Dendritic cell treated with granulocyte-macrophage colony-stimulating factor and Interleukin-4, amounts not matched to agents 40 ng/mL and 50 ng/mL, for 4 days (primary cell): ENCODE results near the gene CORO2A.

ENCODE experiments used
- H3K27ac Mint-ChIP-seq: one replicate; pipeline ENCODE4 v1.8.0; 2022; ENCODE audit warnings: mild to moderate bottlenecking, mixed read lengths
- H3K27me3 Mint-ChIP-seq: one replicate; pipeline ENCODE4 v1.8.0; 2022; ENCODE audit warnings: mild to moderate bottlenecking, mixed read lengths
- H3K36me3 Mint-ChIP-seq: one replicate; pipeline ENCODE4 v1.8.0; 2022; ENCODE audit warnings: low read depth, mixed read lengths
- H3K4me1 Mint-ChIP-seq: one replicate; pipeline ENCODE4 v1.8.0; 2022; ENCODE audit warnings: low read depth, mixed read lengths
- H3K4me3 Mint-ChIP-seq: one replicate; pipeline ENCODE4 v1.8.0; 2022; ENCODE audit warnings: mild to moderate bottlenecking, moderate library complexity, mixed read lengths
- H3K9me3 Mint-ChIP-seq: one replicate; pipeline ENCODE4 v1.8.0; 2022; ENCODE audit warnings: mixed read lengths
- intact Hi-C: fragments of 100-400 bp; cut with micrococcal nuclease; formaldehyde crosslinking; loops from one replicate; pipeline ENCODE4 v1.15.0; 2022

CORO2A gene

DNA sequence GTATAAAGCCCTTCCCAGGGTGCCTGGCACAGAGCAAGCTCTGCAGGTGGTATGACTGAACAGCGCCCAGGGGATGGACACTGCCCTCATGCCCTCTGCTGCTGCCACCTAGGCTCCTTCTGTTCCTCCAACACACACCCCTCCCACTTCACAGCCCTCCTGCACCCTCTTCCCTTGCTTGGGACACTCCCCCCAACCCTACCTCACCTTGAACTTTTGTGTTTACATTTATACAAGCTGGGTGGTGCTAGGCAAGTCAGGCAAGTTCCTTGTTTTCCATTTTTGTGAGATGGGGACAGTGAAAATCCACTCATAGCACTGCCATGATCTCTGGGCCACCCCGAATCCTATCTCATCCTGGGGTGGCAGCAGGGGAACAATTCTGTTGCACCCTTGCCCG is 18.8 kb upstream of the CORO2A start:
- H3K27ac Mint-ChIP-seq: no peak overlapping the region
- intact Hi-C loops: no loop called here
- H3K9me3 Mint-ChIP-seq: no peaks in the 10 kb centered on the region

DNA sequence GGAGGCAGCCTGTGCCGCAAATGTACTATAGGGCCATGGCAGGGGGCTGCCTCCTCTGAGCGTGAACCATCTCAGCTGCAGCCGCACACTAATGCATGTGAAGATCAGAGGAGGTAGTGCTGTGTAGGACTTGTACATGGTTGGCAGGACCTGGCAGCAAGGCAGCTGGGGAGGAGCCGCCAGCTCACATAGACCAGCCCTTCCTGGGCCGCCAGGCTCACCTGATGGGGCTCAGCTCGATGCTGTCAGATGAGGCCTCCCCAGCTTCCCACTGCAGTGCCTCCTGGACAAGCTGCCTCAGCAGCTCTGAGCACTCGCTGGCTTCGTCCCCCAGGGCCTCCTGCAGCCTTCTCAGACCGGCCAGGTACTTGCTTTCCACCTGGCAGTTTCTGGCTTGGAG is 18.0 kb upstream of the CORO2A start:
- intact Hi-C loops: no loop called here
- H3K36me3 Mint-ChIP-seq: peaks cover 90% of the 10 kb centered on the region
- peaks cover 5% of the 10 kb centered on the region for H3K4me1 Mint-ChIP-seq
- H3K4me3 Mint-ChIP-seq: no peak overlapping the region
- no peaks in the 10 kb centered on the region for H3K9me3 Mint-ChIP-seq
- no peak overlapping the region for H3K27ac Mint-ChIP-seq
- H3K27me3 Mint-ChIP-seq: no peaks in the 10 kb centered on the region

More for the DNA sequence above, 18.8 kb upstream of the CORO2A start:
- Mint-ChIP-seq H3K36me3 (peaks cover 97% of the 10 kb centered on the region), H3K4me1 (peaks cover 2% of the 10 kb centered on the region), H3K27me3 (no peaks in the 10 kb centered on the region), H3K4me3 (no peak overlapping the region)

DNA sequence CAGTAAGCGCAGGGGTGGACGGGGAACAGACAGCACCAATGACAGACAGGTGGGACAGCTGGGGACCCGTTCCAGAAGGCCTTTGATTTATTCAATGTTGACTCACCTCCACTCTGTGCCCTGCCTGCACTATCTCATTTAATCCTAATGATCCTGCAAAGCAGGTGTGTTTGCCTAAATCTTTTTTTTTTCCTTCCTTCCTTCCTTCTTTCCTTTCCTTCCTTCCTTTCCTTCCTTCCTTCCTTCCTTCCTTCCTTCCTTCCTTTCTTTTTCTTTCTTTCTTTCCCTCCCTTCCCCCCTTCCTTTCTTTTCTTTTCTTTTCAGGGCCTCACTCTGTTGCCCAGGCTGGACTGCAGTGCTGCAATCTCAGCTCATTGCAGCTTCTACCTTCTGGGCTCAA is 17.1 kb upstream of the CORO2A start:
- Mint-ChIP-seq H3K27ac (peak overlapping the region; percentile 19), H3K27me3 (no peaks in the 10 kb centered on the region), H3K9me3 (no peaks in the 10 kb centered on the region), H3K4me3 (no peak overlapping the region), H3K4me1 (peaks cover 5% of the 10 kb centered on the region), H3K36me3 (peaks cover 88% of the 10 kb centered on the region)
- intact Hi-C loops: loop anchor here (5.0 to 10.0 kb wide), 2 partner anchors 135 to 287 kb away; partner anchors contain the start of gene TRMO

- H3K9me3 Mint-ChIP-seq: no peaks in the 10 kb centered on the region
- H3K27ac Mint-ChIP-seq: no peak overlapping the region
- no peak overlapping the region for H3K4me3 Mint-ChIP-seq
- peaks cover 5% of the 10 kb centered on the region for H3K4me1 Mint-ChIP-seq
- H3K36me3 Mint-ChIP-seq: peaks cover 91% of the 10 kb centered on the region
- intact Hi-C loops: loop anchor here (5.0 to 10.0 kb wide), 2 partner anchors 134 to 286 kb away; partner anchors contain the start of gene TRMO
- H3K27me3 Mint-ChIP-seq: no peaks in the 10 kb centered on the region
These were observed 16.2 kb upstream of the CORO2A start for GRCh38 chr9:98208635-98209034.

- Mint-ChIP-seq H3K27me3 (no peaks in the 10 kb centered on the region), H3K4me3 (no peak overlapping the region), H3K9me3 (no peaks in the 10 kb centered on the region), H3K4me1 (peaks cover 5% of the 10 kb centered on the region), H3K36me3 (peaks cover 90% of the 10 kb centered on the region), H3K27ac (no peak overlapping the region)
- intact Hi-C loops: loop anchor here (5.0 to 10.0 kb wide), 2 partner anchors 133 to 285 kb away; partner anchors contain the start of gene TRMO
These were observed 15.2 kb upstream of the CORO2A start for GRCh38 chr9:98207606-98208005.

DNA sequence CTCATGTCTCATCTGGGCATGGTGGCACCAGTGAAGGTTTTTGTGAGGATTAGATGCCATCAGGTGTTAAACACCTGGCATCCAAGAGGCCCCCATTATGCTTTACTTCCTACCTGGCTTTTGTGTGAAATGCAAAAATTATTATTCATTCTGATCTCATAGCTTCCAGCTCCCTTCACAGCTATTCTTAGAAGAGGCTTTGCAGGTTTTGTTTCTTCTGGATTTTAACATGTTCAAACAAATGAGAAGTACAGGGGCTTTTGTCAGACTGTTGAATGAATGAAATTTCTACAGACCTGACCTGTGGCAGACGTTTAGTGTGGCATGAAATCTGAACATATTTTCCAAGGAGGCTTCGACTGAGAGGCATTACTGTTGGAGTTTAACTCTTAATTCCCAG is 14.3 kb upstream of the CORO2A start:
- intact Hi-C loops: loop anchor here (5.0 to 10.0 kb wide), 2 partner anchors 132 to 284 kb away; partner anchors contain the start of gene TRMO
- H3K4me1 Mint-ChIP-seq: peaks cover 10% of the 10 kb centered on the region
- peaks cover 90% of the 10 kb centered on the region for H3K36me3 Mint-ChIP-seq
- no peak overlapping the region for H3K27ac Mint-ChIP-seq
- H3K27me3 Mint-ChIP-seq: no peaks in the 10 kb centered on the region
- no peak overlapping the region for H3K4me3 Mint-ChIP-seq
- H3K9me3 Mint-ChIP-seq: no peaks in the 10 kb centered on the region

- Mint-ChIP-seq H3K36me3 (peaks cover 90% of the 10 kb centered on the region), H3K27ac (no peak overlapping the region)
These were observed 12.3 kb upstream of the CORO2A start for GRCh38 chr9:98204692-98205091.

GRCh38 chr9:98203153-98203552 is 10.7 kb upstream of the CORO2A start:
- H3K4me3 Mint-ChIP-seq: no peak overlapping the region
- peaks cover 90% of the 10 kb centered on the region for H3K36me3 Mint-ChIP-seq
- no peaks in the 10 kb centered on the region for H3K9me3 Mint-ChIP-seq
- no peak overlapping the region for H3K27ac Mint-ChIP-seq
- peaks cover 10% of the 10 kb centered on the region for H3K4me1 Mint-ChIP-seq
- intact Hi-C loops: loop anchor here (10.0 kb wide), 1 partner anchor 128 kb away; no protein-coding TSS in a partner anchor
- no peaks in the 10 kb centered on the region for H3K27me3 Mint-ChIP-seq

More at GRCh38 chr9:98204692-98205091, 12.3 kb upstream of the CORO2A start:
- Mint-ChIP-seq H3K9me3 (no peaks in the 10 kb centered on the region), H3K4me1 (peaks cover 10% of the 10 kb centered on the region), H3K27me3 (no peaks in the 10 kb centered on the region), H3K4me3 (no peak overlapping the region)
- intact Hi-C loops: loop anchor here (1.0 to 10.0 kb wide), 3 partner anchors 59 to 282 kb away; partner anchors contain the start of gene TRMO

DNA sequence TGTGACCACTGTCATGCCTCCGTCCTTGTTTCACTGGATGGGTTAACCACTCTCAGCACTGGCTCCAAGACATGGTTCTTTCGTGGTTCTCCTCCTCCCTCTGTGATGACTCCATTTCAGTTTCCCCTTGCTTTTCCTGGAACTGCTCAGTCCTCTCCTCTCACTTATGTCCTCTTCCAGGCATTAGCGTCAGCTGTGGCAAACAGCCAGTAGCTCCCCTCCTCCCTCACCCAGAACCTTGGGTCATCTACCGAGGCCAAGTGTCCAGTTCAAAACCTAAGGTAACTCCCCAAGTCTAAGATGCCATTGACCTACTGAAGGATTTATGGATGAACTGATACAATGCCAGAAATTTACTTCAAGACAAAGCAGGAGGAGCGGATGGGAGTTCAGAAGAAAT is 9.8 kb upstream of the CORO2A start:
- Mint-ChIP-seq H3K27me3 (no peaks in the 10 kb centered on the region), H3K36me3 (peaks cover 90% of the 10 kb centered on the region)
- intact Hi-C loops: loop anchor here (10.0 kb wide), 1 partner anchor 127 kb away; no protein-coding TSS in a partner anchor

GRCh38 chr9:98201749-98202148 is 9.3 kb upstream of the CORO2A start:
- H3K4me3 Mint-ChIP-seq: no peak overlapping the region
- peaks cover 90% of the 10 kb centered on the region for H3K36me3 Mint-ChIP-seq
- intact Hi-C loops: loop anchor here (10.0 kb wide), 1 partner anchor 127 kb away; no protein-coding TSS in a partner anchor
- H3K27me3 Mint-ChIP-seq: no peaks in the 10 kb centered on the region
- no peak overlapping the region for H3K27ac Mint-ChIP-seq
- no peaks in the 10 kb centered on the region for H3K9me3 Mint-ChIP-seq
- H3K4me1 Mint-ChIP-seq: peaks cover 10% of the 10 kb centered on the region

More for the DNA sequence above, 9.8 kb upstream of the CORO2A start:
- no peak overlapping the region for H3K4me3 Mint-ChIP-seq
- no peak overlapping the region for H3K27ac Mint-ChIP-seq
- no peaks in the 10 kb centered on the region for H3K9me3 Mint-ChIP-seq
- peaks cover 10% of the 10 kb centered on the region for H3K4me1 Mint-ChIP-seq

GRCh38 chr9:98201102-98201501 is 8.7 kb upstream of the CORO2A start:
- Mint-ChIP-seq H3K9me3 (no peaks in the 10 kb centered on the region), H3K36me3 (peaks cover 87% of the 10 kb centered on the region), H3K27me3 (no peaks in the 10 kb centered on the region), H3K4me3 (no peak overlapping the region), H3K4me1 (peaks cover 6% of the 10 kb centered on the region), H3K27ac (no peak overlapping the region)
- intact Hi-C loops: loop anchor here (10.0 kb wide), 1 partner anchor 126 kb away; no protein-coding TSS in a partner anchor

DNA sequence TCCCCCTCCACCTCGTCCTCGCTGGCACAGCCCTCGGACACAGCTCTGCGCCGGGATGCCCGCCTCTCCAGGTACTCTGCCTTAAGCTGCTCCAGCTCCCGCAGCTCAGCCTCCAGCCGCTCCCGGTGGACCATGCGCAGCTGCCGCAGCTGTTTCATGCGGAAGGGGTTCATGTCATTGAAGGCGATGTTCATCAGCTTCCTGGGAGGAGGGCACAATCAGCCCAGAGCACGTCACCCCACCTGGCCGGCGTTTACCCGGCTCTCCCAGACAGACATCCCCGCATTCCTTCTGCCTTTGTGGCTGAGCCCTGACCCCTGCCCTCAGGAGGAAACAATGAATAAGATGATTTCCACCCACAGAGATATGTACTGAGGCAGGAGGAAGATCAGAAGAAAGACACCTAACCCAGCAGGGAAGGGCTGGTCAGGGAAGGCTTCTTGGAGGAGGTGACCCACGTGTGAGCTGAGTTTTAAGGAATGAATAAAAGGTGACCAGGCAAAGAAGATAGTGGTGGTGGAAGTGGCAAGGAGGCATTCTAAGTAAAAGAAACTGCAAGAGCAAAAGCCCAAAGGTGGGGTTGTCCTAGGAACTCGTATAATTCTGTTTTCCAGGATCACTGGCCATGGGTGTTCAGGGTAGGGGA is 7.1 kb upstream of the CORO2A start:
- Mint-ChIP-seq H3K27me3 (peaks cover 3% of the 10 kb centered on the region), H3K27ac (no peak overlapping the region), H3K4me1 (peaks cover 6% of the 10 kb centered on the region), H3K9me3 (no peaks in the 10 kb centered on the region), H3K4me3 (no peak overlapping the region), H3K36me3 (peaks cover 84% of the 10 kb centered on the region)
- intact Hi-C loops: loop anchor here (10.0 kb wide), 1 partner anchor 125 kb away; no protein-coding TSS in a partner anchor

DNA sequence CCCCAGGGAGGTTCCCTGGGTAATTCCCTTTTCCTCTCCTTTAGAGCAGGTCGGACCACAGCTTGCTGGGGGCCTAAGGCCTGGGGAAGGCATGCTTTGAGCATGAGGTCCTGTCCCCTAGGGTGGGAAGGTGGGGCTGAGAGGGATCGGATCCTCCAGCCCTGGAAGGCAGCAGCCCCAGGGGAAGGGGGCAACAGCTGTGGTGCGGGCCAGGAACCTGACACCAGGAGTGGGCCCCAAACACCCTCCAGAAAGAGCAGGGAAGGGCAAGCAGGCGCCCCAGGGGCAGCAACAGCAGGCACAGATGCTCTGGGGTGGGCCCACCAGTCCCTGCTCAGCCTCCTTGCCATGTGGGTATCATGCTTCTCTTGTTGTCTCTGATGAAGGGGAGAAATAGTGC is 3.2 kb upstream of the CORO2A start:
- H3K9me3 Mint-ChIP-seq: no peaks in the 10 kb centered on the region
- peaks cover 7% of the 10 kb centered on the region for H3K27me3 Mint-ChIP-seq
- no peak overlapping the region for H3K4me3 Mint-ChIP-seq
- intact Hi-C loops: no loop called here
- H3K4me1 Mint-ChIP-seq: peaks cover 19% of the 10 kb centered on the region
- peaks cover 46% of the 10 kb centered on the region for H3K36me3 Mint-ChIP-seq
- H3K27ac Mint-ChIP-seq: no peak overlapping the region

- H3K4me1 Mint-ChIP-seq: peaks cover 30% of the 10 kb centered on the region
- H3K27me3 Mint-ChIP-seq: peaks cover 7% of the 10 kb centered on the region
- H3K4me3 Mint-ChIP-seq: peak overlapping the region; percentile 87
- peak overlapping the region; percentile 83 for H3K27ac Mint-ChIP-seq
- H3K36me3 Mint-ChIP-seq: peaks cover 24% of the 10 kb centered on the region
- intact Hi-C loops: loop anchor here (5.0 kb wide), 1 partner anchor 76 kb away; the partner anchor contains the start of gene TRIM14
- H3K9me3 Mint-ChIP-seq: no peaks in the 10 kb centered on the region
These were observed 1.0 kb upstream of the CORO2A start for GRCh38 chr9:98193336-98193944.
